ENCODE data around the gene SH2D3C.

DNA sequence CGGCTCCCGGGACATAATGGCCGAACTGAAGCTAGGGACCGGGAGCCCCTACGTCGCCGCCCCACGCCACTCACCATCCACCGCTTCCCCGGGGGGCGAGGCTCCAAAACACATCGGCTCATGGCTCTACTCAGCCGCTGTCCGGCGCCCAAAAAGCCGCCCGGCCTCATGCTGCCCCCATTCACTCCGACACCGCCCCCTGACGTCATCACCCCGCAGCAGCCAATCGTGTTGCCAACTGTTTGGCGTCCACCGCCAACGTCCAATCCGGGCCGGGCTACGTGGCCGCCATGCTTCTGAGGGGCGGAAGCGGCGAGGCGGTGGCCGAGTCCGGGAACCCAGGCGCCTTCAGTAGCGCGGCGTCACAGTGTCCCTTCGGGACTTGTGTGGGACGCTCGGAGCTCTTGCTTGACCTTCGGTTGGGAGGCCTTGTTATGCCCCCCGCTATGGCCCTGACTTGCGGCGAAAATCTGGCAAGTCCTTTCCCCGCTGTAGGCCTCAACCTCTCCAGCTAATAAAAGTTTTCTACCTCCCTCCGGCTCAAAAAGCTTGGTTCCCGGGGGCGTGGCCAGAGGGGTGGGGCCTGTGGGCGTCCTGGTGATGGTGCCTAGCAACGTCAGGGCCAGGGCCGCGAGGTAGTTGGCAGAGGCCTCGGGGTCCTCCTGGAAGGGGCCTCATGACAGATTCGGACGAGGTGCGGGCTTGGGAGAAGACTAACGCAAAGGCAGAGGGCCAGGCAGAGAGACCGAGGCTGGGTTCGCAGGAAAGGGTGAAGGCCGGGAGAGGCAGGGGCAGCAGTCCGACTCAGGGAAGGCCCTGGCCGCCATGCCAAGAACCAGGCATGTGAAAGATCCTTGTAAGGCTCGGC, 62.8 kb downstream of the SH2D3C start, which contains the start of the genes PTRH1 and TTC16:
- TF ChIP-seq, protein P1, sequence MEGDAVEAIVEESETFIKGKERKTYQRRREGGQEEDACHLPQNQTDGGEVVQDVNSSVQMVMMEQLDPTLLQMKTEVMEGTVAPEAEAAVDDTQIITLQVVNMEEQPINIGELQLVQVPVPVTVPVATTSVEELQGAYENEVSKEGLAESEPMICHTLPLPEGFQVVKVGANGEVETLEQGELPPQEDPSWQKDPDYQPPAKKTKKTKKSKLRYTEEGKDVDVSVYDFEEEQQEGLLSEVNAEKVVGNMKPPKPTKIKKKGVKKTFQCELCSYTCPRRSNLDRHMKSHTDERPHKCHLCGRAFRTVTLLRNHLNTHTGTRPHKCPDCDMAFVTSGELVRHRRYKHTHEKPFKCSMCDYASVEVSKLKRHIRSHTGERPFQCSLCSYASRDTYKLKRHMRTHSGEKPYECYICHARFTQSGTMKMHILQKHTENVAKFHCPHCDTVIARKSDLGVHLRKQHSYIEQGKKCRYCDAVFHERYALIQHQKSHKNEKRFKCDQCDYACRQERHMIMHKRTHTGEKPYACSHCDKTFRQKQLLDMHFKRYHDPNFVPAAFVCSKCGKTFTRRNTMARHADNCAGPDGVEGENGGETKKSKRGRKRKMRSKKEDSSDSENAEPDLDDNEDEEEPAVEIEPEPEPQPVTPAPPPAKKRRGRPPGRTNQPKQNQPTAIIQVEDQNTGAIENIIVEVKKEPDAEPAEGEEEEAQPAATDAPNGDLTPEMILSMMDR (IDR thresholded peaks at IDR 0.05; ENCODE audit: low read depth, low read length, poor library complexity, severe bottlenecking): no peak
- no peak for TF ChIP-seq EZH2phosphoT487 (IDR thresholded peaks at IDR 0.05; ENCODE audit: borderline replicate concordance, low read length)

All from DOHH2 (cell line).